ENCODE data around the gene VAMP1. TPM values are rescaled to one million over a fixed set of nuclear protein-coding genes. Genes with fewer than 3 reads are reported as not detected.

The VAMP1 gene
- total and polyA plus RNA-seq, 10 of the 15 experiments (the other 5 are each of a cell fraction or from before 2014, with no cell fraction given) = 4.8 to 123 (median 27.5) TPM

- ChIA-PET RAD21 (ENCODE audit: unreplicated experiment) (interaction anchor here (1.2 kb wide), 1 partner anchor 67 kb away, joined by 4 read pairs; no protein-coding TSS in a partner anchor), POLR2A (interaction anchor here (0.6 to 4.7 kb wide), 3 partner anchors 16 to 28 kb away, joined by 3 to 46 read pairs (median 38); partner anchors contain the start of genes CD27 and TAPBPL), SMC1A (ENCODE audit: uncharacterized antibody, unreplicated experiment) (interaction anchor here (1.0 to 1.9 kb wide), 3 partner anchors 9 to 21 kb away, joined by 3 to 4 read pairs (median 3); no protein-coding TSS in a partner anchor), CTCF (interaction anchor here (1.1 to 5.6 kb wide), 5 partner anchors 12 to 86 kb away, joined by 3 to 73 read pairs (median 5); partner anchors contain the start of gene GAPDH)
- Histone ChIP-seq H3K36me3 (ENCODE audit: control insufficient read depth in 2 of 2, insufficient read depth in 2 of 2, low read length in 1 of 2) (no peaks in the 10 kb centered on the region), H4K20me1 (ENCODE audit: control insufficient read depth, insufficient read depth) (no peaks in the 10 kb centered on the region), H3K4me3 (no peak overlapping the region), H3K9me3 (replicated peaks; ENCODE audit: control insufficient read depth, insufficient read depth, low read length) (no peaks in the 10 kb centered on the region), H2AFZ (ENCODE audit: control insufficient read depth, low read depth, low read length) (no peak overlapping the region), H3K9ac (ENCODE audit: control insufficient read depth, insufficient read depth, low read length) (no peak overlapping the region), H3K79me2 (ENCODE audit: control insufficient read depth, insufficient read depth, low read length) (peaks cover 34% of the 10 kb centered on the region), H3K27ac (ENCODE audit: control insufficient read depth, insufficient read depth) (no peak overlapping the region), H3K27me3 (replicated peaks in 1 of 2; ENCODE audit: control insufficient read depth in 2 of 2, insufficient read depth in 2 of 2, low read length in 1 of 2) (no peaks in the 10 kb centered on the region), H3K4me1 (ENCODE audit: control insufficient read depth, insufficient read depth, low read length) (peaks cover 12% of the 10 kb centered on the region), H3K4me2 (ENCODE audit: control insufficient read depth, insufficient read depth) (no peak overlapping the region)
- BruUV-seq (replicated peaks) = no TSS peak
- WGBS (ENCODE audit: insufficient coverage, insufficient replicate concordance, low lambda C conversion rate, missing lambda C conversion rate) = 100% methylated on average over 1 of the region's 1 CpG
- FAIRE-seq (no peak), ATAC-seq (no peak), DNase-seq (ENCODE audit: low read depth, low spot score) (no peak)
- in situ Hi-C loops (cut with MboI) = no loop called here
- intact Hi-C loops (cut with micrococcal nuclease; ENCODE audit: unreplicated experiment) = no loop called here
- TF ChIP-seq, protein P1, sequence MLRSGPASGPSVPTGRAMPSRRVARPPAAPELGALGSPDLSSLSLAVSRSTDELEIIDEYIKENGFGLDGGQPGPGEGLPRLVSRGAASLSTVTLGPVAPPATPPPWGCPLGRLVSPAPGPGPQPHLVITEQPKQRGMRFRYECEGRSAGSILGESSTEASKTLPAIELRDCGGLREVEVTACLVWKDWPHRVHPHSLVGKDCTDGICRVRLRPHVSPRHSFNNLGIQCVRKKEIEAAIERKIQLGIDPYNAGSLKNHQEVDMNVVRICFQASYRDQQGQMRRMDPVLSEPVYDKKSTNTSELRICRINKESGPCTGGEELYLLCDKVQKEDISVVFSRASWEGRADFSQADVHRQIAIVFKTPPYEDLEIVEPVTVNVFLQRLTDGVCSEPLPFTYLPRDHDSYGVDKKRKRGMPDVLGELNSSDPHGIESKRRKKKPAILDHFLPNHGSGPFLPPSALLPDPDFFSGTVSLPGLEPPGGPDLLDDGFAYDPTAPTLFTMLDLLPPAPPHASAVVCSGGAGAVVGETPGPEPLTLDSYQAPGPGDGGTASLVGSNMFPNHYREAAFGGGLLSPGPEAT (IDR thresholded peaks at IDR 0.05; ENCODE audit: low read depth) = no peak
- no peak for TF ChIP-seq TARDBP (IDR thresholded peaks at IDR 0.05; ENCODE audit: borderline replicate concordance)
Measured at GRCh38 chr12:6471989-6472360, 1.5 kb upstream of the VAMP1 start.
